Lower leg skin (tissue), 3 donors: ENCODE results near the gene C1orf159.
A peak's percentile ranks its signal among the peaks of the same experiment; 100 is the strongest.

ENCODE experiments used
- POLR2A ChIP-seq, 2 donors: fragments of 450-650 bp; IDR thresholded peaks; one replicate each; pipeline ENCODE4 v1.6.1; 2016 to 2017; ENCODE audit warnings: antibody characterized with exemption in 2 of 2, mild to moderate bottlenecking in 1 of 2, moderate library complexity in 1 of 2
- TF ChIP-seq, protein P1 (sequence below), 3 donors: fragments of 450-650 bp; IDR thresholded peaks; one replicate each; pipeline ENCODE4 v1.5.1; 2016; ENCODE audit warnings: antibody characterized with exemption in 3 of 3, mild to moderate bottlenecking in 3 of 3, moderate library complexity in 2 of 3

DNA sequence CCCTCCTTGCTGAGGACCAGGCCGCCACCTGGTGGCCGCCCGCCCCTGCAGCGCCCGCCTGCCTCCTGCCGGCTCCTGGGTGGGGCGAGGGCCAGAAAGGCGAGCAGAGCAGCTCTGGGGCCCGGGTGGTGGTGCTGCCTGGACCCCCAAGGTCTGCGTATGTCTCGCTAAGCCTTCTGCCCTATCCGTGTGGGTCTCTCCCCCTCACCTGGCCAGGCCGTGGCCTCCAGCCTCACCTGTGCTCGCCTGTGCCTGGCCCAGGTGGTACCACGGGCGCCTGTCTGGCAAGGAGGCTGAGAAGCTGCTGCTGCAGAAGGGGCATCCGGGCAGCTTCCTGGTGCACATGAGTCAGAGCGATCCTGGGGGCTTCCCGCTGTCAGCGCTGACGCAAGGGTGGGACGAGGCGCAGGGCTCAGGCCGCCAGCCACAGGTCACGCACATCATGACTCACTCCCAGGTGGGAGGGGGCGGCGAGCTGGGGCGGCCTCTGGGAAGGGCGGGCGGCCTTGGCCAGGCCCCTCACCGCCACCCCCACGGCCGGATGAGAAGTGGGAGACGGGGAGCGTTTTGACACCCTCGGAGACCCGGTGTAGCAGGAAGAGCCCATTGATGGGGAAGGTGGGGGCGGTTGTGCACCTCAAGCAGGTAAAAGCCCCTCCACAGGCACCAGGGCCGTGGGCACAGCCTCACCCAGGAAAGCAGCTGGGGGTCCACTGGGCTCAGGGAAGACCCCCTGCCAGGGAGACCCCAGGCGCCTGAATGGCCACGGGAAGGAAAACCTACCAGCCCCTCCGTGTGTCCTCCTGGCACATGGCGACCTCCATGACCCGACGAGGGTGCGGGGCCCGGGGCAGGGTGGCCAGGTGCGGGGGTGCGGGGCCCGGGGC lies 51.7 kb downstream of the C1orf159 start:
- TF ChIP-seq, protein P1, sequence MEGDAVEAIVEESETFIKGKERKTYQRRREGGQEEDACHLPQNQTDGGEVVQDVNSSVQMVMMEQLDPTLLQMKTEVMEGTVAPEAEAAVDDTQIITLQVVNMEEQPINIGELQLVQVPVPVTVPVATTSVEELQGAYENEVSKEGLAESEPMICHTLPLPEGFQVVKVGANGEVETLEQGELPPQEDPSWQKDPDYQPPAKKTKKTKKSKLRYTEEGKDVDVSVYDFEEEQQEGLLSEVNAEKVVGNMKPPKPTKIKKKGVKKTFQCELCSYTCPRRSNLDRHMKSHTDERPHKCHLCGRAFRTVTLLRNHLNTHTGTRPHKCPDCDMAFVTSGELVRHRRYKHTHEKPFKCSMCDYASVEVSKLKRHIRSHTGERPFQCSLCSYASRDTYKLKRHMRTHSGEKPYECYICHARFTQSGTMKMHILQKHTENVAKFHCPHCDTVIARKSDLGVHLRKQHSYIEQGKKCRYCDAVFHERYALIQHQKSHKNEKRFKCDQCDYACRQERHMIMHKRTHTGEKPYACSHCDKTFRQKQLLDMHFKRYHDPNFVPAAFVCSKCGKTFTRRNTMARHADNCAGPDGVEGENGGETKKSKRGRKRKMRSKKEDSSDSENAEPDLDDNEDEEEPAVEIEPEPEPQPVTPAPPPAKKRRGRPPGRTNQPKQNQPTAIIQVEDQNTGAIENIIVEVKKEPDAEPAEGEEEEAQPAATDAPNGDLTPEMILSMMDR (IDR thresholded peaks at IDR 0.05), result peak in 1 of 3 donors; percentile 63
- no peak for TF ChIP-seq POLR2A (IDR thresholded peaks at IDR 0.05)
